ENCODE measurements around the gene USP12. TPM values are rescaled to one million over a fixed set of nuclear protein-coding genes. Genes with fewer than 3 reads are reported as not detected.

The USP12 gene
- total and polyA plus RNA-seq, 7 donors, result 13.1 to 31.7 (median 23.7) TPM

- Histone ChIP-seq H3K27me3 (ENCODE audit: insufficient read depth in 3 of 3, low read length in 2 of 3) (peaks cover 0 to 6% (median 0%) of the 10 kb centered on the region in 3 donors), H3K4me3 (no peak overlapping the region), H3K36me3 (ENCODE audit: insufficient read depth in 1 of 2, low read depth in 1 of 2) (no peaks in the 10 kb centered on the region), H3K27ac (no peak overlapping the region), H3K9me3 (no peaks in the 10 kb centered on the region), H3K4me1 (no peaks in the 10 kb centered on the region)
- 58 to 68% (median 63%) methylated on average over 1 of the region's 1 CpG for WGBS, 3 donors
- TF ChIP-seq CTCF (IDR thresholded peaks at IDR 0.05), result no peak
- ATAC-seq, result no peak
- intact Hi-C loops (cut with DNase I), result loop anchor here (5.0 to 10.0 kb wide), 2 partner anchors 213 to 216 kb away; no protein-coding TSS in a partner anchor
- DNase-seq, result no peak
These were observed 28.9 kb upstream of the USP12 start for GRCh38 chr13:27200413-27201070.

- TF ChIP-seq CTCF (IDR thresholded peaks at IDR 0.05), result no peak
- H3K4me3 ChIP-seq, result no peak overlapping the region
- H3K4me1 ChIP-seq, result no peaks in the 10 kb centered on the region
- ATAC-seq (no peak), DNase-seq (no peak)
- 59 to 62% (median 61%) methylated on average over 2 of the region's 2 CpGs for WGBS, 3 donors
- H3K27me3 ChIP-seq (ENCODE audit: insufficient read depth in 3 of 3, low read length in 2 of 3), result peaks cover 0 to 13% (median 0%) of the 10 kb centered on the region in 3 donors
- intact Hi-C loops (cut with DNase I), result loop anchor here (5.0 to 10.0 kb wide), 2 partner anchors 212 to 215 kb away; no protein-coding TSS in a partner anchor
- no peaks in the 10 kb centered on the region for H3K9me3 ChIP-seq
- no peak overlapping the region for H3K27ac ChIP-seq
- no peaks in the 10 kb centered on the region for H3K36me3 ChIP-seq (ENCODE audit: insufficient read depth in 1 of 2, low read depth in 1 of 2)
These were observed 28.1 kb upstream of the USP12 start for GRCh38 chr13:27199696-27200095.

- intact Hi-C loops (cut with DNase I), result no loop called here
- Histone ChIP-seq H3K27ac (no peak overlapping the region), H3K36me3 (ENCODE audit: insufficient read depth in 1 of 2, low read depth in 1 of 2) (no peaks in the 10 kb centered on the region), H3K27me3 (ENCODE audit: insufficient read depth in 3 of 3, low read length in 2 of 3) (peaks cover 0 to 13% (median 2%) of the 10 kb centered on the region in 3 donors), H3K4me3 (no peak overlapping the region), H3K4me1 (no peaks in the 10 kb centered on the region), H3K9me3 (no peaks in the 10 kb centered on the region)
- no peak for TF ChIP-seq CTCF (IDR thresholded peaks at IDR 0.05)
- ATAC-seq (no peak), DNase-seq (no peak)
- 80 to 86% (median 83%) methylated on average over 3 of the region's 3 CpGs for WGBS, 3 donors
These were observed 27.6 kb upstream of the USP12 start for GRCh38 chr13:27199211-27199610.

- Histone ChIP-seq H3K4me3 (no peak overlapping the region), H3K27me3 (ENCODE audit: insufficient read depth in 3 of 3, low read length in 2 of 3) (peaks cover 0 to 13% (median 2%) of the 10 kb centered on the region in 3 donors), H3K9me3 (no peaks in the 10 kb centered on the region), H3K36me3 (ENCODE audit: insufficient read depth in 1 of 2, low read depth in 1 of 2) (no peaks in the 10 kb centered on the region), H3K4me1 (no peaks in the 10 kb centered on the region), H3K27ac (no peak overlapping the region)
- intact Hi-C loops (cut with DNase I), result no loop called here
- ATAC-seq (peak in 2 of 4 donors; percentile 40 to 53), DNase-seq (no peak)
- WGBS, 3 donors, result 63 to 67% (median 64%) methylated on average over 9 of the region's 9 CpGs
- TF ChIP-seq CTCF (IDR thresholded peaks at IDR 0.05), result no peak
These were observed 23.5 kb upstream of the USP12 start for GRCh38 chr13:27194895-27195764.

Data from psoas muscle (tissue), 8 donors.